BE2C (cell line): ENCODE results near the gene MVK. TPM values are rescaled to one million over a fixed set of nuclear protein-coding genes. Genes with fewer than 3 reads are reported as not detected.
A peak's percentile ranks its signal among the peaks of the same experiment; 100 is the strongest.

ENCODE experiments used
- DNase-seq: peaks from one replicate; pipeline ENCODE4 v3.0.0-alpha.2; 2020
- H3K27me3 ChIP-seq: fragments of 250-450 bp; sonication (Bioruptor Pico); 2 replicates; pipeline ENCODE4 v1.5.1; 2020; ENCODE audit warnings: mild to moderate bottlenecking
- H3K36me3 ChIP-seq: fragments of 250-450 bp; sonication (Bioruptor Pico); 2 replicates; pipeline ENCODE4 v1.5.1; 2020; ENCODE audit warnings: mild to moderate bottlenecking
- H3K4me1 ChIP-seq: fragments of 250-450 bp; sonication (Bioruptor Pico); 2 replicates; pipeline ENCODE4 v1.5.1; 2020
- H3K4me3 ChIP-seq: 2 replicates; pipeline ENCODE4 v1.5.1; 2011; ENCODE audit warnings: low read depth, low read length
- H3K9me3 ChIP-seq: fragments of 250-450 bp; sonication (Bioruptor Pico); 2 replicates; pipeline ENCODE4 v1.5.1; 2020
- CTCF ChIP-seq: IDR thresholded peaks from 2 replicates; pipeline ENCODE4 v1.5.1; 2012; ENCODE audit warnings: mild to moderate bottlenecking, low read depth, low read length
- polyA plus RNA-seq: library from polyadenylated mRNA; unstranded; fragments of >200 nt; gene quantifications from one replicate; pipeline ENCODE4 v1.2.1, GENCODE V29; 2012; ENCODE audit warnings: low read depth, missing spikeins; ENCODE audit not compliant: insufficient read length, insufficient read depth

Gene MVK
- 38.3 TPM for polyA plus RNA-seq

DNA sequence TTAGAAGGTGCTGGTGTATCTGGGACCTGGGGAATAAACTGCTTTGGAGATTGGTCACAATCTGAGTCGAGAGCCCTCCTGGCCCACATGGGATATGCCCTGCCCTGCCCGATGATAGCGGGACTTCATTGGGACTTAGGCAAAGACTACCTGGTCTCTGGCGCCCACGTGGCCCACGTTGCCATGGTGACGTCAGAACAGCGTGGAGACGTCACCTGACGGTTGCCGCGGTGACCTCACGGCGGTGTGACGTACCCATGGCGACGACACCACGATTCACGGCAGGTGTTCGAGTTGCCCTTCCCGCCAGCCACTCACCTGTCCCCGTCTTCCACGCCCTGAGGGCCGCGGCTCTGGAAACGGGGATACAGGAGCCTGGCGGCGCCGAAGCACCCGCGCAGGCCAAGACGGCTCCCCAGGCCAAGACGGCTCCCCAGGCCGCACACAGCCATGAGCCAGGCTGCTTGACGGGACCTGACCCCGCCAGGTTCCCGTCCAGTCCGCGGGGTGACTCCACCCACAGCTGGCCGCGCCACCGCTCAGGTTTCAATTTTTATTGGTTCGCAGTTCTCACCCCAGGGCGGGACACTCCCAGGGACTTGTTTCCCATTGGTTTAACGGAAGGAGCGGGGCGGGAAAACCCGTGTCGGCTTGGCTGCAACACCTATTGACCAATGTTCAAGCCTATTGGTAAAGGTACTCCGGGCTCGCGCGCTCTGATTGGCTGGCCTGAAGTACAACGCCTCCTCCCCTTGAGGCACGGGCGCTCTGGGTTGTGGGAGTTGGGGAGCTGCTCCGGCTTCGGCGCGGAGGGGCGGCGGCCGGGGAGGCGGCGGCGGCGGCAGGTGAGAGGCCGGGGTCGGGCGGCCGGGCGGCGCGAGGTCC is at the start of gene MVK, which contains the start of gene MMAB:
Gene MVK, plus strand, starts transcription at position 766 of the 885 bp plus-strand sequence. CDS start 1,029 bp downstream, outside the sequence.
Gene MMAB, minus strand, starts transcription at position 476 of the 885 bp plus-strand sequence. Its CDS starts 24 bp downstream, at position 452.
- Histone ChIP-seq H3K27me3 (no peaks in the 10 kb centered on the region), H3K36me3 (peaks cover 17% of the 10 kb centered on the region), H3K4me1 (no peaks in the 10 kb centered on the region), H3K9me3 (no peaks in the 10 kb centered on the region), H3K4me3 (peak within 1 kb of the TSS; percentile 78)
- peak; percentile 99 for DNase-seq
- no peak for TF ChIP-seq CTCF

- Histone ChIP-seq H3K4me1 (peaks cover 55% of the 10 kb centered on the region), H3K36me3 (peaks cover 7% of the 10 kb centered on the region)
Observed at GRCh38 chr12:109524466-109525278, 48.9 kb upstream of the MVK start.

DNA sequence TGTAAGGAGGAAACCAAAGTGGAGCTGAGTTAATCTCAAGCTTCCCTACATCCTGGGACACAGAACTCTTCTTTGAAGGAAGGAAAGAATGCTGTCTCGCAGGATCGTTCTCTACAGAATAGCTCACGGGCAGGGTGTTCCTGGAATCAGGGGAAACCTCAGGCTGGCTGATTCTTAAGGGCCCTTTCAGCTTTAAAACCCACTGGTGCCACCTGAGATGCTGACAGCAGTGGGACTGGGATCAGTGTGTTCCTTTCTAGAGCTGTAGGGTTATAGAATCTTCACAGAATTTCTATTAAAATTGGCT is 48.4 kb upstream of the MVK start:
- Histone ChIP-seq H3K4me3 (no peak overlapping the region), H3K4me1 (peaks cover 55% of the 10 kb centered on the region), H3K36me3 (peaks cover 7% of the 10 kb centered on the region), H3K27me3 (no peaks in the 10 kb centered on the region), H3K9me3 (no peaks in the 10 kb centered on the region)
- no peak for DNase-seq
- TF ChIP-seq CTCF: no peak

More at GRCh38 chr12:109524466-109525278, 48.9 kb upstream of the MVK start:
- Histone ChIP-seq H3K4me3 (no peak overlapping the region), H3K9me3 (no peaks in the 10 kb centered on the region), H3K27me3 (no peaks in the 10 kb centered on the region)
- no peak for TF ChIP-seq CTCF
- no peak for DNase-seq

DNA sequence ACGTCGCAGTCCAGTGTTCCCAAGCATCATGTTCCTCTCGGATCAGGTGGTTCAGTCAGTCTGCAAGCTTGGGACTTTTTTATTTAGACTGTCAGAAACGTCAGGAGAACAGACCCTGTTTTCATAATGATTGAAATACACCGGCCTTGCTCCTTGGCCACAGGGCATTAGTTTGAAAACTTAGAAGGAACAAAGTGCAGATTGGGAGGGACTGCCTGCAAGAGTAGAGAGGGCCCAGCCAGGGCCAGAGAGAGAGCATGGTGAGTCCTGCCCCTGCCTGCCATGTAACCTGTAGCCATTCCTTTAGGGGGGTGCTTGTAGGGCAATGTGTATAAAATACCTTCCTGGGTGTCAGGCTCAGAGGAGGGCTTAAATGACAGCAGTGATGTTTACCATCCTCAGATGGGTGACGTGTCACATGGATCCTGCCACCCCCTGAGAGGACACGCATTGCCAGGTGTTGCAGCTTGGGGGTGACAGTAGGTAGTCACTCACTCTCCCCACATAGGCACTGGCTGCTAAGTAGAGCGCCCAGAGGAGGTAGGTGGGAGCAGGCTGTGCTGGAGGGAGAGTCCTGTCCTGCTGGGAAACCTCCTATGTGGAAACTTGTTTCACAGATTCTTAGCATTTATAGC is 46.0 kb upstream of the MVK start:
- Histone ChIP-seq H3K4me3 (no peak overlapping the region), H3K4me1 (peaks cover 66% of the 10 kb centered on the region), H3K36me3 (no peaks in the 10 kb centered on the region), H3K27me3 (no peaks in the 10 kb centered on the region), H3K9me3 (no peaks in the 10 kb centered on the region)
- DNase-seq: no peak
- no peak for TF ChIP-seq CTCF

DNA sequence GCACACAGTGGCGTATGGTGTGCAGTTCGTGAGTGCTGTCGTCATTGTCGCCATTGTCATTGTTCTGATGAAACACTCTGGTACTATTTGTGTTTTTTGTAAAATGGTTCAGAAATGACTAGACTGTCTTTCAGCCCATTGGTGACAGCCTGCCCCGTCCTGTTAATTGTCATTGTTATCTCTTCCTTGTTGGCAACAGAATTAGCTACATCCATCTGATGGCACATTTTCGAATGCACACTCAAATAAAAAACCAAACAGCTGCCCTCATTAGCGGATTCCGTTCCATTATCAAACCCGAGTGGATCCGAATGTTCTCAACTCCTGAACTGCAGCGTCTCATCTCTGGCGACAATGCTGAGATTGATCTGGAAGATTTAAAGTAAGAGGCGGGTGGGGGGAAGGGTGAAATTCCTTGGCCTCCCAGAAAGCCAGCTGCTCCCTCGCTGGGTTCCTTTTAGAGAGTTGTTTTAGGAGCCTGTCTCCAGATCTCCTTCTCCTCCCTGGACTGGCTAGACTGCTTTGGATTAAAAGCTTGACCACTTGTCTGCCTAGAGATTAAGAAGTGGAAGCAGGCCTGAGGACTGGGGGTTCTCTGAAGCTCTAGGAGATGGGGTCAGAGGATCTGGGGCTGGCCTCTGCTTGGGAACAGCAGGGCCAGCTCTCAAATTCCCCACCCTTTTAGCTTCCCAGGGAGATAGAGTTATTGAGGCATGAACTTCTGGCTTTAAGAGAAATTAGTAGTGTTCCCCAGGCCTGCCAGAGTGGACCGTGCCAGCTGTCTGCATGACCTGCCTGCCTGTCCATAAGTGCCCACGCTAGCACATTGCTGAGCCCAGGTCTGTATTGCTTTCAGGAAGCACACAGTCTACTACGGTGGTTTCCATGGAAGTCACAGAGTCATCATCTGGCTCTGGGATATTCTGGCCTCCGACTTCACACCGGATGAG is 43.6 kb upstream of the MVK start:
- Histone ChIP-seq H3K4me1 (peaks cover 63% of the 10 kb centered on the region), H3K36me3 (no peaks in the 10 kb centered on the region), H3K9me3 (no peaks in the 10 kb centered on the region), H3K4me3 (no peak overlapping the region), H3K27me3 (no peaks in the 10 kb centered on the region)
- DNase-seq: no peak
- TF ChIP-seq CTCF: no peak
